Lower lobe of right lung (tissue), 2 donors: ENCODE measurements around the gene ABCC4. TPM values are rescaled to one million over a fixed set of nuclear protein-coding genes. Genes with fewer than 3 reads are reported as not detected.

Experiments used
- ATAC-seq, 2 donors: fragments of 200-7000 bp; cut with Tn5 transposase; one replicate each; pipeline ENCODE4 v1.9.1; 2020 to 2022; ENCODE audit warnings: mild to moderate bottlenecking in 2 of 2, moderate library complexity in 2 of 2
- DNase-seq: peaks from one replicate; pipeline ENCODE4 v3.0.0-alpha.2; 2020
- H3K27ac ChIP-seq: fragments of 200-600 bp; one replicate; pipeline ENCODE4 v1.8.0; 2022
- H3K27me3 ChIP-seq: fragments of 200-600 bp; one replicate; pipeline ENCODE4 v1.8.0; 2022; ENCODE audit warnings: low read depth
- H3K36me3 ChIP-seq: fragments of 200-600 bp; one replicate; pipeline ENCODE4 v1.8.0; 2022; ENCODE audit warnings: mild to moderate bottlenecking
- H3K4me1 ChIP-seq: fragments of 200-600 bp; one replicate; pipeline ENCODE4 v1.8.0; 2022
- H3K4me3 ChIP-seq: fragments of 200-600 bp; one replicate; pipeline ENCODE4 v1.8.0; 2022; ENCODE audit warnings: mild to moderate bottlenecking
- H3K9me3 ChIP-seq: fragments of 200-600 bp; one replicate; pipeline ENCODE4 v1.8.0; 2022
- intact Hi-C: fragments of 100-400 bp; cut with DNase I; formaldehyde crosslinking; loops from one replicate; pipeline ENCODE4 v1.11.0; 2022
- total RNA-seq: library from RNA; stranded (reverse); fragmentation: NEBNext Ultra II Directional; extraction: Animal tissue kit (Norgen Biotek cat#: 25700); gene quantifications from one replicate; pipeline ENCODE4 v1.2.1, GENCODE V29; 2021
- TF ChIP-seq, protein P1 (sequence below): fragments of 200-600 bp; IDR thresholded peaks from one replicate; pipeline ENCODE4 v1.8.0; 2022; ENCODE audit warnings: antibody characterized with exemption, mild to moderate bottlenecking
- donor health status: DM: no; HTN: yes; CAD: no; lungs with severe emphysema.

The ABCC4 gene
- total RNA-seq, 1 donor from 2014 or later, result 32.2 TPM

DNA sequence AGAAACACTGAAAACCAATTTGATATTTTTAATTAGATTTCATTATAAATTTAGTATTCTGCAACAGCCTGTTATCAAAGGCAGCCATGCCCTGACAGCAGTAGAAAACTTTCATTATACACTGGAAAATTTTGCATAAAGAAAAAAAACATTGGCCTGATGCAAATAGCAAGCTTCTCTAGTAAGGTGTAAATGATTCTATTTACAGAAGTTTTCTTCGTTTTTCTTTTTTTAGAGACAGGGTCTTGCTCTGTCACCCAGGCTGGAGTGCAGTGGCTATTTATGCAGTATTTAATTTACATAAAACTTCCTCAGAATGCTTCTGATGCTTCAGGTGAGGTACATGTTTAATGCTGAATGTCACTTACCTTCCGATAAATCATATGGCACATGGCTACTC is 67.0 kb downstream of the ABCC4 start:
- no peaks in the 10 kb centered on the region for H3K9me3 ChIP-seq
- no peak overlapping the region for H3K4me3 ChIP-seq
- no peak for ATAC-seq
- H3K27me3 ChIP-seq, result no peaks in the 10 kb centered on the region
- H3K36me3 ChIP-seq, result no peaks in the 10 kb centered on the region
- intact Hi-C loops, result no loop called here
- peaks cover 10% of the 10 kb centered on the region for H3K4me1 ChIP-seq
- TF ChIP-seq, protein P1, sequence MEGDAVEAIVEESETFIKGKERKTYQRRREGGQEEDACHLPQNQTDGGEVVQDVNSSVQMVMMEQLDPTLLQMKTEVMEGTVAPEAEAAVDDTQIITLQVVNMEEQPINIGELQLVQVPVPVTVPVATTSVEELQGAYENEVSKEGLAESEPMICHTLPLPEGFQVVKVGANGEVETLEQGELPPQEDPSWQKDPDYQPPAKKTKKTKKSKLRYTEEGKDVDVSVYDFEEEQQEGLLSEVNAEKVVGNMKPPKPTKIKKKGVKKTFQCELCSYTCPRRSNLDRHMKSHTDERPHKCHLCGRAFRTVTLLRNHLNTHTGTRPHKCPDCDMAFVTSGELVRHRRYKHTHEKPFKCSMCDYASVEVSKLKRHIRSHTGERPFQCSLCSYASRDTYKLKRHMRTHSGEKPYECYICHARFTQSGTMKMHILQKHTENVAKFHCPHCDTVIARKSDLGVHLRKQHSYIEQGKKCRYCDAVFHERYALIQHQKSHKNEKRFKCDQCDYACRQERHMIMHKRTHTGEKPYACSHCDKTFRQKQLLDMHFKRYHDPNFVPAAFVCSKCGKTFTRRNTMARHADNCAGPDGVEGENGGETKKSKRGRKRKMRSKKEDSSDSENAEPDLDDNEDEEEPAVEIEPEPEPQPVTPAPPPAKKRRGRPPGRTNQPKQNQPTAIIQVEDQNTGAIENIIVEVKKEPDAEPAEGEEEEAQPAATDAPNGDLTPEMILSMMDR, result no peak
- H3K27ac ChIP-seq, result no peak overlapping the region
- no peak for DNase-seq

DNA sequence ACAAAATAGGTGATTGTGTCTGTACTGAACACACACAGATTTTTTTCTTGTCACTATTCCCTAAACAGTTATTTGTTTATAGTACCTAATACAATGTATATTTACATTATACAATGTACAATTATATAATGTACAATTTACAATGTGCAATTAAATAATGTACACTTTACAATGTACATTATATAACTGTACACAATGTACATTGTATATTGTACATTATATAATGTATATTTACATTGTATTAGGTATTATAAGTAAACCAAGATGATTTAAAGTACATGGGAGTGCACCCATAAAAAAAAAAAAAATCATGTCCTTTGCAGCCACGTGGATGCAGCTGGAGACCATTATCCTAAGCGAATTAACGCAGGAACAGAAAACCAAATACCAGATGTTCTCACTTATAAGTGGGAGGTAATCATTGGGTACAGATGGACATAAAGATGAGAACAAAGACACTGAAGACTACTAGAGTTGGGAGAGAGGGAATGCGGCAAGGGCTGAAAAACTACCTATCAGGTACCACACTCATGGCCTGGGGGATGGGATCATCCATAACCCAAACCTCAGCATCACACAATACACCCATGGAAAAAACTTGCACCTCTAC is 68.1 kb downstream of the ABCC4 start:
- intact Hi-C loops, result no loop called here

DNA sequence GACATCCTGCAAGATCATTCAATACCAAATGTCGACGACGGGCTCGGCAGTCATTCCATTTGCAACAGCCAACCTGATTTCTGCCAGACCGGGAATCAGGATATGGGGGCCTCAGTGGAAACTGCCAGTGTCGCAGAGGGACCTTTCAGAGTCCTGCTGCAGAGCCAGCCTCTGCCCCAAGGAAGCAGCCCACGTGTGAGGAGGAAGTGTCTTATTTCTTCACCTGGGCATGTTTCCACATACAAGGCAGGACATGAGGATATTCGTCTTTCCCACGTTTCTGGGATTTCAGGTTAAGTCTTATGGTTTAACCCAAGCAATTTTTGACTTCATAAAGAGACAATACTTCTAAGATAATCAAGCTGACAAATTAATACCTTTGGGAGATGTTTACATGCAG is 69.9 kb downstream of the ABCC4 start:
- ATAC-seq (no peak), DNase-seq (no peak)
- Histone ChIP-seq H3K27me3 (no peaks in the 10 kb centered on the region), H3K9me3 (no peaks in the 10 kb centered on the region), H3K27ac (no peak overlapping the region), H3K4me1 (peaks cover 13% of the 10 kb centered on the region), H3K36me3 (no peaks in the 10 kb centered on the region), H3K4me3 (no peak overlapping the region)
- TF ChIP-seq, protein P1, result no peak
- intact Hi-C loops, result no loop called here

More for the DNA sequence above, 68.1 kb downstream of the ABCC4 start:
- Histone ChIP-seq H3K36me3 (no peaks in the 10 kb centered on the region), H3K27me3 (no peaks in the 10 kb centered on the region), H3K27ac (no peak overlapping the region), H3K9me3 (no peaks in the 10 kb centered on the region), H3K4me3 (no peak overlapping the region), H3K4me1 (peaks cover 10% of the 10 kb centered on the region)
- DNase-seq, result no peak
- TF ChIP-seq, protein P1, result no peak
- ATAC-seq, result no peak

DNA sequence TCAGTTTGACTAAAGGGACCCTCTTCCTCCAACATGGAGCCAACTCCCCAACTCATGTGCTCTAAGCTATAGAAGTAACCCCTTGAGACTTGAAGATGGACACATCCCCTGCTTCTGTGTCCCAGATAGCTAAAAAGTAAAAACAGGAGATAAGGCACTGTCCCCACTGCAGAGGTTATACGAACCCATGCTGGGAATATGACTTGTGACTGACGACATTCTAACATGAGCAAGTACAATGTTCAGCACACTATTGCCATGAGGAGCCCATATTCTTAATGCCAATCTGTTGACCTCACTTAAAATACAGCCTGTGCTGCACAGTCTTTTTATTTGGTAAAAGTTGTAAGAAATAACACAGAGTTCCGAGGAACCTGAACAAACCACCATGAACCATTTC is 71.4 kb downstream of the ABCC4 start:
- no peaks in the 10 kb centered on the region for H3K36me3 ChIP-seq
- peaks cover 10% of the 10 kb centered on the region for H3K4me1 ChIP-seq
- ATAC-seq (no peak), DNase-seq (no peak)
- H3K9me3 ChIP-seq, result no peaks in the 10 kb centered on the region
- no peaks in the 10 kb centered on the region for H3K27me3 ChIP-seq
- H3K4me3 ChIP-seq, result no peak overlapping the region
- intact Hi-C loops, result no loop called here
- TF ChIP-seq, protein P1, result no peak
- H3K27ac ChIP-seq, result no peak overlapping the region

DNA sequence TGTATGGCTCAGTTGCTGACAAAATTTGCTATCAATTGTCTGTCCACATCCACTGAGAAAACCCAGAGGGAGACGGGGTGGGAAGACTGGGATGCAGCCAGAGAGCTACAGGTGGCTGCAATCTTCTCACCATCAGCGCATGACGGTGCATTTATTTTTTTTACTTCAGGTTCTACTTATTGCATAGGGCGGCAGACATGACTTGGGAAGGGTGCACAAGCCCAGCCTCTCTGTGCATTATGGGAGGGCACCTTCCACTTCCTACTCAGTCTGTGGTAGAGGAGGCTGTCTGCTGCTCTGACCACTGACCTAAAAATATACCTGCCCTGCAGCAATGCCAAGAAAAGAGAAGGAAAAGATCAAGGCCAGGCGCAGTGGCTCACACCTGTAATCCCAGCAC is 73.1 kb downstream of the ABCC4 start:
- H3K4me3 ChIP-seq, result no peak overlapping the region
- no peaks in the 10 kb centered on the region for H3K27me3 ChIP-seq
- DNase-seq, result no peak
- ATAC-seq, result peak; percentile 19 to 57
- H3K27ac ChIP-seq, result no peak overlapping the region
- H3K9me3 ChIP-seq, result no peaks in the 10 kb centered on the region
- intact Hi-C loops, result no loop called here
- H3K4me1 ChIP-seq, result peaks cover 10% of the 10 kb centered on the region
- H3K36me3 ChIP-seq, result no peaks in the 10 kb centered on the region
- TF ChIP-seq, protein P1, result no peak
